SU-DHL-6 (cell line): ENCODE results near the gene ENTREP3.

Experiments used
- H2AFZ ChIP-seq: fragments of 200-600 bp; sonication (generic); 2 replicates; pipeline ENCODE4 v1.6.1; 2014; ENCODE audit warnings: low read depth, mild to moderate bottlenecking, moderate library complexity, mixed read lengths, antibody characterized with exemption, low read length; ENCODE audit not compliant: severe bottlenecking
- H3F3A ChIP-seq: fragments of 200-600 bp; shearing (Covaris generic); 2 replicates; pipeline ENCODE4 v1.6.0; 2016; ENCODE audit warnings: antibody characterized with exemption, mild to moderate bottlenecking; ENCODE audit not compliant: insufficient read depth
- H3K27ac ChIP-seq: fragments of 200-600 bp; sonication (generic); 2 replicates; pipeline ENCODE4 v1.5.1; 2016; ENCODE audit warnings: low read depth, mild to moderate bottlenecking, low read length, moderate library complexity, mixed read lengths
- H3K27me3 ChIP-seq: fragments of 200-600 bp; sonication (generic), shearing (Covaris generic); 2 replicates; pipeline ENCODE4 v1.6.0; 2014; ENCODE audit warnings: mild to moderate bottlenecking, low read length
- H3K36me3 ChIP-seq: fragments of 200-600 bp; sonication (generic); 2 replicates; pipeline ENCODE4 v1.6.1; 2014; ENCODE audit warnings: mild to moderate bottlenecking, low read length, mixed read lengths
- H3K4me2 ChIP-seq: fragments of 300-600, 200-600 bp; shearing (Covaris generic), sonication (generic); 2 replicates; pipeline ENCODE4 v1.6.0; 2014; ENCODE audit warnings: low read length, low read depth, mild to moderate bottlenecking; ENCODE audit not compliant: poor library complexity, severe bottlenecking
- H3K4me3 ChIP-seq: fragments of 200-600 bp; sonication (generic); 2 replicates; pipeline ENCODE4 v1.5.1; 2014; ENCODE audit warnings: antibody characterized with exemption, low read length, mild to moderate bottlenecking, mixed read lengths; ENCODE audit not compliant: insufficient read depth, poor library complexity, severe bottlenecking
- H3K79me2 ChIP-seq: fragments of 200-600 bp; sonication (generic); 2 replicates; pipeline ENCODE4 v1.6.1; 2014; ENCODE audit warnings: mild to moderate bottlenecking, low read length, moderate library complexity; ENCODE audit not compliant: insufficient read depth
- H3K9ac ChIP-seq: fragments of 200-600 bp; sonication (generic); 2 replicates; pipeline ENCODE4 v1.7.0; 2014; ENCODE audit warnings: mild to moderate bottlenecking, low read length
- H3K9me2 ChIP-seq: fragments of 200-600 bp; sonication (generic); replicated peaks from 2 replicates; pipeline ENCODE4 v1.6.1; 2014; ENCODE audit warnings: low read length; ENCODE audit not compliant: insufficient read depth
- H3K9me3 ChIP-seq: fragments of 200-600 bp; sonication (generic); 2 replicates; pipeline ENCODE4 v1.6.1; 2014; ENCODE audit warnings: low read length, mixed read lengths; ENCODE audit not compliant: insufficient read depth
- H4K20me1 ChIP-seq: fragments of 200-600 bp; sonication (generic); 2 replicates; pipeline ENCODE4 v1.6.1; 2014; ENCODE audit warnings: low read depth, mild to moderate bottlenecking, antibody characterized with exemption, low read length, moderate library complexity, mixed read lengths
- CTCF ChIP-seq: fragments of 200-600 bp; sonication (generic); IDR thresholded peaks from one replicate; pipeline ENCODE4 v1.5.1; 2017; ENCODE audit warnings: antibody characterized with exemption, mild to moderate bottlenecking, low read length, moderate library complexity; ENCODE audit not compliant: insufficient read depth, poor library complexity, severe bottlenecking
- EZH2phosphoT487 ChIP-seq: fragments of 200-600 bp; sonication (generic), shearing (Covaris generic); conservative IDR thresholded peaks from 2 replicates; pipeline ENCODE4 v1.6.1; 2018; ENCODE audit warnings: mild to moderate bottlenecking, antibody characterized with exemption, low read length, moderate library complexity, mixed read lengths

ENTREP3 gene

GRCh38 chr1:155300553-155301329, 45.5 kb upstream of the ENTREP3 start:
- Histone ChIP-seq H3K27ac (no peak overlapping the region), H3K36me3 (no peaks in the 10 kb centered on the region)

GRCh38 chr1:155300024-155300423, 44.7 kb upstream of the ENTREP3 start:
- no peaks in the 10 kb centered on the region for H3K9me3 ChIP-seq
- no peak overlapping the region for H2AFZ ChIP-seq
- no peaks in the 10 kb centered on the region for H3K27me3 ChIP-seq
- no peak overlapping the region for H3K9ac ChIP-seq
- H3K27ac ChIP-seq: no peak overlapping the region
- H3F3A ChIP-seq: no peaks in the 10 kb centered on the region
- no peak overlapping the region for H3K4me3 ChIP-seq
- no peak overlapping the region for H3K4me2 ChIP-seq
- no peaks in the 10 kb centered on the region for H3K79me2 ChIP-seq
- no peaks in the 10 kb centered on the region for H4K20me1 ChIP-seq
- H3K9me2 ChIP-seq: no peaks in the 10 kb centered on the region
- H3K36me3 ChIP-seq: no peaks in the 10 kb centered on the region
- TF ChIP-seq CTCF (no peak), EZH2phosphoT487 (no peak)

More at GRCh38 chr1:155300553-155301329, 45.5 kb upstream of the ENTREP3 start:
- Histone ChIP-seq H3F3A (no peaks in the 10 kb centered on the region), H3K9me2 (no peaks in the 10 kb centered on the region), H3K9ac (no peak overlapping the region), H3K9me3 (no peaks in the 10 kb centered on the region), H3K4me2 (no peak overlapping the region), H3K4me3 (no peak overlapping the region), H2AFZ (no peak overlapping the region), H4K20me1 (no peaks in the 10 kb centered on the region), H3K79me2 (no peaks in the 10 kb centered on the region), H3K27me3 (no peaks in the 10 kb centered on the region)
- TF ChIP-seq CTCF: no peak
- TF ChIP-seq EZH2phosphoT487: no peak

- Histone ChIP-seq H3K9me2 (no peaks in the 10 kb centered on the region), H3F3A (no peaks in the 10 kb centered on the region), H3K27ac (peak overlapping the region; percentile 42; the same call in 1 of the 2 replicates), H3K4me2 (peak overlapping the region; percentile 35), H2AFZ (peak overlapping the region; percentile 12), H4K20me1 (no peaks in the 10 kb centered on the region), H3K9ac (peak overlapping the region; percentile 7; the same call in 1 of the 2 replicates), H3K4me3 (no peak overlapping the region), H3K36me3 (no peaks in the 10 kb centered on the region), H3K9me3 (no peaks in the 10 kb centered on the region), H3K27me3 (no peaks in the 10 kb centered on the region), H3K79me2 (no peaks in the 10 kb centered on the region)
- TF ChIP-seq EZH2phosphoT487: no peak
- no peak for TF ChIP-seq CTCF
Observed at GRCh38 chr1:155297384-155297783, 42.1 kb upstream of the ENTREP3 start.
